CD8-positive, alpha-beta memory T cell (primary cell): ENCODE results near the gene POMT2. TPM values are rescaled to one million over a fixed set of nuclear protein-coding genes. Genes with fewer than 3 reads are reported as not detected.
A peak's percentile ranks its signal among the peaks of the same experiment; 100 is the strongest.
"Not testable (repeated sequence)": the region's sequence is repeated elsewhere in the genome, so short reads cannot be mapped to it uniquely, and the experiment has no call there.

Experiments used
- CTCF ChIA-PET: fragments of 350-600 bp; sonication (Branson Sonifier 250); formaldehyde crosslinking; loops from one replicate; lab custom pipeline; 2021; ENCODE audit warnings: antibody characterized with exemption; lab: Charles Lee
- POLR2A ChIA-PET: fragments of 350-600 bp; sonication (Branson Sonifier 250); formaldehyde crosslinking; loops from one replicate; lab custom pipeline; 2021; ENCODE audit warnings: antibody characterized with exemption; lab: Charles Lee
- DNase-seq, 5 donors: peaks; one replicate each; pipeline versions ENCODE4 v3.0.0 to v3.0.0-alpha.2; 2020 to 2022; ENCODE audit warnings: mixed read lengths in 1 of 5
- H3K27ac ChIP-seq: one replicate; pipeline ENCODE4 v1.7.0; 2013; ENCODE audit warnings: low read depth, mild to moderate bottlenecking, low read length, moderate library complexity
- H3K27me3 ChIP-seq: 2 replicates; pipeline ENCODE4 v1.7.0; 2013; ENCODE audit warnings: low read length, mild to moderate bottlenecking; ENCODE audit not compliant: insufficient read depth, poor library complexity, severe bottlenecking
- H3K36me3 ChIP-seq: 2 replicates; pipeline ENCODE4 v1.7.0; 2013; ENCODE audit warnings: mild to moderate bottlenecking, low read length, moderate library complexity; ENCODE audit not compliant: insufficient read depth
- H3K4me1 ChIP-seq: 2 replicates; pipeline ENCODE4 v1.7.0; 2013; ENCODE audit warnings: mild to moderate bottlenecking, low read length, moderate library complexity; ENCODE audit not compliant: insufficient read depth
- H3K4me3 ChIP-seq: 2 replicates; pipeline ENCODE4 v1.7.0; 2013; ENCODE audit warnings: mild to moderate bottlenecking, low read length
- H3K9me3 ChIP-seq: 2 replicates; pipeline ENCODE4 v1.7.0; 2013; ENCODE audit warnings: mild to moderate bottlenecking, low read length
- H3K27ac Mint-ChIP-seq, 8 donors: one replicate each; pipeline ENCODE4 v1.8.0; 2020 to 2021; ENCODE audit warnings: mixed read lengths in 8 of 8, mild to moderate bottlenecking in 6 of 8, inconsistent platforms in 3 of 8, moderate library complexity in 3 of 8
- H3K27me3 Mint-ChIP-seq, 2 donors: one replicate each; pipeline ENCODE4 v1.8.0; 2020 to 2021; ENCODE audit warnings: mixed read lengths in 2 of 2, mild to moderate bottlenecking in 1 of 2, moderate library complexity in 1 of 2
- H3K36me3 Mint-ChIP-seq, 3 donors: one replicate each; pipeline ENCODE4 v1.8.0; 2020 to 2021; ENCODE audit warnings: mixed read lengths in 3 of 3, inconsistent platforms in 1 of 3, mild to moderate bottlenecking in 1 of 3
- H3K4me1 Mint-ChIP-seq, 3 donors: one replicate each; pipeline ENCODE4 v1.8.0; 2020 to 2021; ENCODE audit warnings: mixed read lengths in 3 of 3, inconsistent platforms in 1 of 3, mild to moderate bottlenecking in 1 of 3
- H3K4me3 Mint-ChIP-seq, 7 donors: one replicate each; pipeline ENCODE4 v1.8.0; 2020 to 2021; ENCODE audit warnings: mixed read lengths in 7 of 7, mild to moderate bottlenecking in 6 of 7, moderate library complexity in 4 of 7, inconsistent platforms in 2 of 7
- H3K9me3 Mint-ChIP-seq, 5 donors: one replicate each; pipeline ENCODE4 v1.8.0; 2020 to 2022; ENCODE audit warnings: mixed read lengths in 5 of 5, mild to moderate bottlenecking in 3 of 5, moderate library complexity in 2 of 5, inconsistent platforms in 1 of 5
- polyA plus RNA-seq: library from polyadenylated mRNA; unstranded; fragments of 300-500 nt; fragmentation: Illumina TruSeq; gene quantifications from one replicate; pipeline ENCODE4 v1.2.3, GENCODE V29; 2021
- total RNA-seq, 2 experiments: library from RNA; stranded (reverse); gene quantifications; one replicate each; pipeline ENCODE4 v1.2.3, GENCODE V29; 2021

Gene POMT2
- total and polyA plus RNA-seq, 3 experiments from 2014 or later = 1.7 to 21.6 (median 19.0) TPM

GRCh38 chr14:77290705-77291104, 30.0 kb downstream of the POMT2 start:
- no peak overlapping the region for H3K4me3 Mint-ChIP-seq
- no peaks in the 10 kb centered on the region for H3K4me1 Mint-ChIP-seq
- Histone ChIP-seq H3K27me3 (no peaks in the 10 kb centered on the region), H3K36me3 (no peaks in the 10 kb centered on the region), H3K9me3 (no peaks in the 10 kb centered on the region), H3K4me1 (no peaks in the 10 kb centered on the region), H3K27ac (no peak overlapping the region), H3K4me3 (no peak overlapping the region)
- CTCF ChIA-PET = interaction anchor here (1.5 kb wide), 1 partner anchor 9 kb away, joined by 5 read pairs; no protein-coding TSS in a partner anchor
- H3K36me3 Mint-ChIP-seq = peaks cover 6 to 25% (median 20%) of the 10 kb centered on the region in 3 donors
- H3K9me3 Mint-ChIP-seq = no peaks in the 10 kb centered on the region
- H3K27ac Mint-ChIP-seq = no peak overlapping the region
- no peaks in the 10 kb centered on the region for H3K27me3 Mint-ChIP-seq
- DNase-seq = no peak
- POLR2A ChIA-PET = no interaction called here

DNA sequence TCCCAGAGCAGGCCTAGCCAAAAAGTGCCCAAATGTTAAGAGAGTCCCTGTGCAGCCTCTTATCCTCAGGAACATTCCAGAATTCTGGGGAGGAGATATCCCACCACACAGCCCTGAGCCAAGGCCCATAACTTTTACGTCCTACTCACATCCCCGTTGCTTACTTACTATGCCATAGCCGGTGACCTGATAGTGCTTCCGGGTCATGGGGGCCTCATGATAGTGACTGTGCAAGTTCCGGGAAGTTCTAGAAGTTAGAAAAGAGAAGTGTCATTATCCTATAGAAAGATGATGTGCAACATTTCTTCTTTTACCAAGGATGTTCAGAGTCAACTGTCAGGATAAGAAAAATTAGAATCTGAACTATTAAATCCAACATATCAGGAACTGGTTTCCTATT, 34.1 kb downstream of the POMT2 start:
- Histone ChIP-seq H3K27me3 (no peaks in the 10 kb centered on the region), H3K4me3 (no peak overlapping the region), H3K27ac (no peak overlapping the region), H3K4me1 (no peaks in the 10 kb centered on the region), H3K9me3 (no peaks in the 10 kb centered on the region), H3K36me3 (no peaks in the 10 kb centered on the region)
- ChIA-PET POLR2A (no interaction called here), CTCF (no interaction called here)
- Mint-ChIP-seq H3K9me3 (no peaks in the 10 kb centered on the region), H3K27ac (peak overlapping the region in 1 of 8 donors; percentile 7), H3K4me1 (no peaks in the 10 kb centered on the region), H3K36me3 (peaks cover 18 to 47% (median 24%) of the 10 kb centered on the region in 3 donors), H3K27me3 (no peaks in the 10 kb centered on the region), H3K4me3 (no peak overlapping the region)
- DNase-seq = no peak

GRCh38 chr14:77284466-77284865, 36.2 kb downstream of the POMT2 start:
- Mint-ChIP-seq H3K9me3 (no peaks in the 10 kb centered on the region), H3K4me1 (no peaks in the 10 kb centered on the region), H3K27me3 (no peaks in the 10 kb centered on the region), H3K4me3 (no peak overlapping the region), H3K36me3 (peaks cover 18 to 53% (median 25%) of the 10 kb centered on the region in 3 donors), H3K27ac (no peak overlapping the region)
- CTCF ChIA-PET = no interaction called here
- H3K4me3 ChIP-seq = no peak overlapping the region
- POLR2A ChIA-PET = no interaction called here
- H3K4me1 ChIP-seq = no peaks in the 10 kb centered on the region
- H3K36me3 ChIP-seq = no peaks in the 10 kb centered on the region
- no peak overlapping the region for H3K27ac ChIP-seq
- DNase-seq = no peak
- H3K9me3 ChIP-seq = no peaks in the 10 kb centered on the region
- no peaks in the 10 kb centered on the region for H3K27me3 ChIP-seq

DNA sequence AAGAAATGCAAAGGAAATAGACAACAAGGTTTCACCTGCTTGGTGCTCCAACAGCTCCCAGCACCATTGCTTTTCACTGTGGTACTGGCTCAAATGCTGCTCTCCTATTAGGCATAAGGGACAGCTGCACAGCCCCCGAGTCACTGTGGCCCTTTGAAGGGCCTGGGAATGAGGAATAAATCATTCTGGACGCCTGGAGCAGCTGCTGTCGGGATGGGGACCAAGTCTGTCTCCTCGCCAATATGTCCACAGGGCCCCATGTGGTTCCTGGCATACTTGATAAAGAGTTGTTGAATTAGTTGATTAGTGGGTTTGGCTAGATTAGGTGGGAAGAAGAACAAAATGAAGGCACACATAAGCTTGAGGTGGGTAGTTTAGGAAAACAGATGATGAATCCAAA, 36.6 kb downstream of the POMT2 start:
- Mint-ChIP-seq H3K36me3 (peaks cover 18 to 57% (median 25%) of the 10 kb centered on the region in 3 donors), H3K4me3 (no peak overlapping the region), H3K9me3 (no peaks in the 10 kb centered on the region), H3K27ac (no peak overlapping the region), H3K4me1 (no peaks in the 10 kb centered on the region), H3K27me3 (no peaks in the 10 kb centered on the region)
- CTCF ChIA-PET = no interaction called here
- DNase-seq = no peak
- Histone ChIP-seq H3K4me3 (no peak overlapping the region), H3K27me3 (no peaks in the 10 kb centered on the region), H3K9me3 (no peaks in the 10 kb centered on the region), H3K36me3 (no peaks in the 10 kb centered on the region), H3K4me1 (no peaks in the 10 kb centered on the region), H3K27ac (no peak overlapping the region)
- POLR2A ChIA-PET = no interaction called here

- Mint-ChIP-seq H3K4me1 (no peaks in the 10 kb centered on the region), H3K4me3 (no peak overlapping the region), H3K36me3 (peaks cover 14 to 51% (median 21%) of the 10 kb centered on the region in 3 donors), H3K27ac (no peak overlapping the region), H3K27me3 (no peaks in the 10 kb centered on the region), H3K9me3 (no peaks in the 10 kb centered on the region)
- Histone ChIP-seq H3K36me3 (no peaks in the 10 kb centered on the region), H3K4me1 (no peaks in the 10 kb centered on the region), H3K27ac (no peak overlapping the region), H3K4me3 (no peak overlapping the region), H3K9me3 (no peaks in the 10 kb centered on the region), H3K27me3 (no peaks in the 10 kb centered on the region)
- DNase-seq = no peak
- ChIA-PET POLR2A (no interaction called here), CTCF (no interaction called here)
Observed at GRCh38 chr14:77281852-77282410, 38.8 kb downstream of the POMT2 start.

DNA sequence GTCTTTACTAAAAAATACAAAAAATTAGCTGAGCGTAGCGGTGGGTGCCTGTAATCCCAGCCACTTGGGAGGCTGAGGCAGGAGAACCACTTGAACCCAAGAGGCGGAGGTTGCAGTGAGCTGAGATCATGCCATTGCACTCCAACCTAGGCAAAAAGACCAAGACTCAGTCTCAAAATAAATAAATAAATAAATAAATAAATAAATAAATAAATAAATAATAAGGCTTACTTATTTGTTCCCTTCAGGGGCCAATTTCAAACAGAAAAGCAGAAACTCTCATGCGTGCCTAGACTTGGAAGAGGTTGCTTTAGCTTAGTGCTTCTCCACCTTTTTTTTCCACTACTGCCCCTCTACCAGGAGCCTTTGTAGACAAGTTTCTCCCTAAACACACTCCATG, 39.8 kb downstream of the POMT2 start:
- H3K9me3 ChIP-seq, H3K4me3 ChIP-seq, H3K9me3 Mint-ChIP-seq, CTCF ChIA-PET, H3K27me3 ChIP-seq, DNase-seq, H3K4me3 Mint-ChIP-seq, H3K27ac Mint-ChIP-seq, H3K4me1 Mint-ChIP-seq, H3K27ac ChIP-seq, H3K27me3 Mint-ChIP-seq, H3K36me3 ChIP-seq, H3K4me1 ChIP-seq, POLR2A ChIA-PET: not testable (repeated sequence)
- peaks cover 14 to 42% (median 20%) of the 10 kb centered on the region in 3 donors for H3K36me3 Mint-ChIP-seq

DNA sequence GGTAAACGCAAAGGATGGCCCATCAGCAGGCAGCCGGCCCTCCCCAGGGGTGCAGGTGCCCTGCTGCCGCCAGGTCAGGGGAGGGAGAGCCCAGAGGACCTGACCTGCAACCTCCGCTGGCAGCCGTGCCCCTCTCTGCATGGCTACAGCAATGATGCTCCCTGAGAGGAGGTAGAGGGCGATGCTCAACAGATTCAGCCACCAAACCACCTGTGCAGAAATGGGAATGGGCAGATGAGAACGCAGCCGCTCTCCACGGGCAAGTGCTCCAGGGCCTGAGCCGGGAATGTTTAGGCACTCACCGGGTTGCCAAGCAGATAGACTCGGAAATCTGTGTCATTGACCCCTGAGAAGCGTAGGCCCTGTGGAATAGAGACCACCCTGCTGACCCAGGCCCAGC, 41.0 kb downstream of the POMT2 start:
- Histone ChIP-seq H3K9me3 (no peaks in the 10 kb centered on the region), H3K27ac (no peak overlapping the region), H3K27me3 (no peaks in the 10 kb centered on the region), H3K4me3 (no peak overlapping the region), H3K4me1 (no peaks in the 10 kb centered on the region), H3K36me3 (no peaks in the 10 kb centered on the region)
- Mint-ChIP-seq H3K36me3 (peaks cover 10 to 30% (median 11%) of the 10 kb centered on the region in 3 donors), H3K4me1 (no peaks in the 10 kb centered on the region), H3K27me3 (no peaks in the 10 kb centered on the region), H3K27ac (no peak overlapping the region), H3K9me3 (no peaks in the 10 kb centered on the region), H3K4me3 (no peak overlapping the region)
- ChIA-PET POLR2A (no interaction called here), CTCF (no interaction called here)
- DNase-seq = no peak

GRCh38 chr14:77278461-77279230, 42.0 kb downstream of the POMT2 start:
- peak overlapping the region in 1 of 8 donors; percentile 51 for H3K27ac Mint-ChIP-seq

More at GRCh38 chr14:77278461-77279230, 42.0 kb downstream of the POMT2 start:
- CTCF ChIA-PET = no interaction called here
- no peaks in the 10 kb centered on the region for H3K27me3 ChIP-seq
- no peaks in the 10 kb centered on the region for H3K36me3 ChIP-seq
- H3K27ac ChIP-seq = no peak overlapping the region
- Mint-ChIP-seq H3K27me3 (no peaks in the 10 kb centered on the region), H3K4me3 (no peak overlapping the region), H3K9me3 (no peaks in the 10 kb centered on the region), H3K36me3 (peaks cover under 1 to 21% (median 4%) of the 10 kb centered on the region in 3 donors), H3K4me1 (no peaks in the 10 kb centered on the region)
- H3K4me1 ChIP-seq = no peaks in the 10 kb centered on the region
- H3K9me3 ChIP-seq = no peaks in the 10 kb centered on the region
- DNase-seq = no peak
- POLR2A ChIA-PET = no interaction called here
- H3K4me3 ChIP-seq = no peak overlapping the region
